Iris pigment epithelial cell (primary cell): ENCODE data around the gene TBCCD1.
"Not testable (repeated sequence)": the region's sequence is repeated elsewhere in the genome, so short reads cannot be mapped to it uniquely, and the experiment has no call there.

Experiments used
- DNase-seq: peaks from one replicate; pipeline ENCODE4 v3.0.0-alpha.2; 2011; ENCODE audit warnings: low read depth

Gene TBCCD1

GRCh38 chr3:186552408-186553031, 14.6 kb downstream of the TBCCD1 start:
- no peak for DNase-seq

- no peak for DNase-seq
Observed at GRCh38 chr3:186551387-186551786, 15.8 kb downstream of the TBCCD1 start.

DNA sequence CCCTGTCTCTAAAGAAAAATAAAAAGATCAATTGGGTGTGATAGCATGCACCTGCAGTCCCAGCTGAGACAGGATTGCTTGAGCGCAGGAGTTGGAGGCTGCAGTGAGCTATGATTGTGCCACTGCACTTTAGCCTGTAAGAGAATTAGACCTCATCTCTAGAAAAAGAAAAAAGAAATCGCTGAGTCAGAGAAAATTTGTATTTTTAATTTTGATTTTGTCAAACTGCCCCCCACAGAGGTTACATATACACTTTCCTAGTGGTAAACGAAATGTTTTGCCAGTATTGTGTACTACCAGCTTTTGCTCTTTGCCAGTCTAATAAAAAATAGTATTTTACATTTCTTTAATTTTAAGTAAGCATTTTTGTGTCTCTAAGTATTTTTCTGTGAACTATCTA, 17.6 kb downstream of the TBCCD1 start:
- DNase-seq = no peak

DNA sequence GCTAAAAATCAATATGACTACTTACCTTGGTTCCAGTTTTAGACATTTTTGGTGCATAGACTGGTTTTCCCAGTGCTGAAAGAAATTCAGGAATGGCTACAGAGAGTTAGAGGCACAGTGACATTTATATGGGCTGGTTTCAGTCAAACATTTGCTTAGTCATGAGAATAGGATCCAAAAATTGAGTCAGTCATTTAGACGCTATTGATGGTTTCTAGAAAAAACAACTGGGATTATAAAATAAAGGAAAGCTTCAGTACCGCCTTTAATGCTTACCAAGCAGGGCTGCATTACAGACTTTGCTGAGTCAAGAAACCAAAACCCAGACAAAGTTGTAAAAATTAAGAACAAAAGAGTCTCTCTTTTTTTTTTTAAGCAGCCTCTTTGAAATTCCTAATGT, 22.9 kb downstream of the TBCCD1 start, which contains the start of gene CRYGS:
Gene CRYGS, minus strand, starts transcription at position 100 of the 400 bp plus-strand sequence. Its CDS starts 54 bp downstream, at position 46.
- DNase-seq = no peak

- DNase-seq = peak; percentile 23
Observed at GRCh38 chr3:186540835-186541226, 26.3 kb downstream of the TBCCD1 start.

- peak; percentile 81 for DNase-seq
Observed at GRCh38 chr3:186540221-186540834, 26.8 kb downstream of the TBCCD1 start.

GRCh38 chr3:186538779-186539178, 28.4 kb downstream of the TBCCD1 start:
- no peak for DNase-seq

DNA sequence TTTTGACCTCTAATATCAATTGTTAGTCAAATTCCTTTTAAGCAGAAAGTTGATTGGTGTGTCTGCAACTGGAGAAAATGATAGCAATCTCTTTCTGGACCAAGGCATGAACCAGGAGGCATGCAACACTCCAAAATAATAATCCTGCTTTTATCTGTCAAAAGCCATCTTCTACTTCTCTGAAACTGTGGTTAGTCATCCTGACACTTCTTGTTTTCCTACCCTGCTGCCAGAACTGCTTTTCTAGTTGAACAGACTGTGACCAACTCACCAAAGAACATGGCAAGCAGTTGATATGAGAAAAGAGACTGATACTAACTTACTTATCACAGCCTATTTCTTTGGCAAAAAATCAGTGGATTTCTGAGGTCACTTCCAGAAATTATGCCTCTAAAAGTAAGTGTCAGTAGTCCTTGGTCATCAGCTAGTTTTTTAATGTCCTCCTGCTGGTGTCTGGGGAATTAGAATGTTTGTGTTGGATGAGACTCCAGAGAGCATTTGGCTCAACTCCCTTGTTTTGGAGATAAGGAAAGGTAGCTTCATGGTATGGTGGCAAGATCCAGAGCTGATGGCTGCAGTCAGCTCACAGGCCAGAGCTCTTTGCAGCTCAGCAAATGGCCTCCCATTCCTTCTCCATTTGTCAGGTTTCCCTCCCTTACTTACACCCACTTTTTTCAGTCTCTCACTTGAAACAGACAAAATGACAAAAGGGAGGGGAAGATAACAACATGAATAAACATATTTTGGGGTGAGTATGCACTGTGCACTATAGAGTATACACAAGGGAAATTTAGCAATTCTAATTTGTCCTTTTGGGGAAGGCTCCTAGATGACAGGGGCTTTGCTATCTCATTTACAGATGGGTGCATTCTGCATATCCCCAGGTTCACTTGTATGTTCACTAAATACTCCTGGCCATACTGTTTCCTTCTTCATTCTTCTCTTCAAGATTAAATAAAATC, 30.0 kb downstream of the TBCCD1 start:
- peak; percentile 34 for DNase-seq

DNA sequence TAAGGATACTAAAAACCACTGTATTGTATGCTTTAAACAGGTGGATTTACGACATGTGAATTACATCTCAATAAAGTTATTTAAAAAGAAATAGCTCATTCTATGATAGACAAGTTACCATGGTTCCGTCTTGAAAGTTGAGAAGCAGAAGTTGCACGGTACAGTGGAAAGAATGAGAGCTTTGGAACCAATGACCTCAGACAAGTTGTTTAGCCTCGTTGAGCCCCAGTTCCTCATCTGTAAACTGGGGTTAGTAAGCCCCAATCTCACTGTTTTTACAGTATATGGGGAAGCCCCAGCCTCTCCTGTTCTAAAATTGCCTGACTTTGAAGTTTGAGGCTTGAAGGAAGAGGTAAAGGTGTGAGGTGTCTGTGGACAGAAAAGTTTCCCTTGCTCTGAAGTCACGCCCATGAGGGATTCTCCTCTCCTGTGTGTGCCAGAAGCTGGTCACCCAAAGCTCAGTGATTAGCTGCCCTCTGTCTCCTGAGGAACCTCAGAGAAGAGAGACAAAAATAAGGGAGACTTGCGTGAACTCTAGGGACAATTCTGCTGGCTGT, 32.9 kb downstream of the TBCCD1 start:
- DNase-seq = no peak

DNA sequence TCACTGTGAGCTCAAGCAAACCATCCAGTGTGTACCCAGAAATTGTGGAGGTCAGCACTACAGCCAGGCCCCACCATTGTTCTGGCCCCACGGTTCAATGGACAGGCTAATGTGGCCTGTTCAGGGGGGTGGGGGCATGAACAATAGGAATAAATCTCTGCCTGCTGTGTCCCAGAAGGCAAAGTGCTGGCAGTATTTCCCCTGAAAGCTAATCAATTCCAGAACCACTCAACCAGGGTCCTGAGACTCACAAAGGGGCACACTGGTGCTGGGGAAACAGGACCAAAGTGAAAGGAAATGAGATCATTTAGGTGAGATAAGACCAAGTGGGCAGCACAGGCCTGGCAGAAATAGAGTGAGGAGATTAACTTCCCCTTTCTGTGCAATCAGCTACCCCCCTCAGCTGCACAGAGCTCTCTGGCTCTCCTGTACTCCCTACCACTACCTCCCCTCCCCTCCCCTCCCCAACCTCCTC, 34.5 kb downstream of the TBCCD1 start:
- no peak for DNase-seq

GRCh38 chr3:186531694-186532093, 35.4 kb downstream of the TBCCD1 start:
- DNase-seq = not testable (repeated sequence)

GRCh38 chr3:186530415-186530814, 36.7 kb downstream of the TBCCD1 start:
- DNase-seq = no peak

GRCh38 chr3:186529201-186529999, 37.7 kb downstream of the TBCCD1 start:
- no peak for DNase-seq

GRCh38 chr3:186526256-186526606, 40.9 kb downstream of the TBCCD1 start:
- DNase-seq = no peak

DNA sequence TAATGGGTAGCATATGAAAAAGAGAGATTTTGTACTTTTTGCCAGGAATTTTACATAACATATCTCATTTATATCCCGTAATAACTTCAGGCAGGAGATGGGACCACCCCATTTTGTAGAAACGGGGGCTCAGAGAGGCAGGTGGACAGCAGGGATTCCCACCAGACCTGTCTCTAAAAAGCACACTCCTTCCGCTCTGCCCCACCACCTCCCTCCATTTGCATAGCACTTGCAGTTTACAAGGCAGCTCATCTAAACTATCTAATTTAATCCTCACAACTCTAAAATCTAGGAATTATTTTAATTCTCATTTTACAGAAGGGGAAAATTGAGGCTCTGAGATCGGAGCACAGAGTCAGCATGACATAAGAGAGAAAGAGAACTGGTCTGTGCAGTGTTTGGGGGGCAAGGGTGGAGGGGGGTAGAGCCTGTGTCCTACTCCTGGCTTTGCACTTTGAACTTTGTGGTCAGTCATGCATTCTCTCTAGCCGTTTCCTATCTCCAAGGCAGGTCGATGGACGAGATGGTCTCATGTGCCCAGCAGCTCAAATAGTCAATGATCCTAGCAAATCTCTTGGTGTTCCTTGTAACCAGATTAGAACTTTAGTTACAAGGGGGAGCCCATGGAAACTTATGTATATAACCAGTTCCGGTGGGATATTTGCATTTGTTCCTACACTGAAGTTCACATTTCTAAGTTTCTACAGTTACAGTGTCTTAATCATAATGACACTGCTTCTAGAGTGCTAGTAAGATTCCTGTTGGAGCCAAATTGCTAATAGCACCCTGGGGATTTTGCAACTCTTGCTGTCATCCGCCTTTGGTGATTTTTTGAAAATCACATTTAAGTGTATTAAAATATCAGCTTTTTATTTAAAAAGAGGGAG, 41.5 kb downstream of the TBCCD1 start:
- no peak for DNase-seq

GRCh38 chr3:186524616-186525015, 42.5 kb downstream of the TBCCD1 start:
- DNase-seq = no peak

- no peak for DNase-seq
Observed at GRCh38 chr3:186523434-186523833, 43.7 kb downstream of the TBCCD1 start.

DNA sequence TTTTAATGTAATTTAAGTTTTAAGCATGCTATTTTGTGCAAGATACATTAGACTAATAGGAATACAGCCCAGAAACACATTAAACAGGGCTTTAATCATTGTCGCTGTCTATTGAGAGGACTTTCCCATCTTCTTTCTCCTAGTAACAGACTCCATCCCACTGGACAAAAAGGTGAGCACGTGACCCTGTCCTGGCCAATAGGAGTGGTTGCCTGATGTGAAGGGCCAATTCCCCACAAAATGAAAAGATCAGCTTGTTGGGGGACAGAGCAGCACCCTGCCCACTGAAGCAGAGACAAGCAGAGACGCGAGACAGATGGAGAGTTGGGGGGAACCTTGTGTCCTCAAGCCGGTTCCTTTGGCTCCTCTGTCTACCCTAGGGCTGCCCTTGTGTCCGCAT, 44.1 kb downstream of the TBCCD1 start:
- DNase-seq = no peak

GRCh38 chr3:186520957-186521842, 45.9 kb downstream of the TBCCD1 start:
- no peak for DNase-seq

- no peak for DNase-seq
Observed at GRCh38 chr3:186520431-186520830, 46.7 kb downstream of the TBCCD1 start.
